NT2/D1 (cell line): Measurements from ENCODE around the gene ZNF550.
A peak's percentile ranks its signal among the peaks of the same experiment; 100 is the strongest.

Experiments used
- DNase-seq: peaks from one replicate; pipeline ENCODE4 v3.0.0-alpha.2; 2011; ENCODE audit warnings: low read depth, low spot score
- H3K27me3 ChIP-seq: 2 replicates; pipeline ENCODE4 v1.6.0; 2011; ENCODE audit warnings: mild to moderate bottlenecking; ENCODE audit not compliant: insufficient read length, insufficient read depth
- H3K36me3 ChIP-seq: 2 replicates; pipeline ENCODE4 v1.6.1; 2011; ENCODE audit warnings: mild to moderate bottlenecking, low read length, mixed read lengths; ENCODE audit not compliant: insufficient read depth, insufficient read length
- H3K4me1 ChIP-seq: 2 replicates; pipeline ENCODE4 v1.5.1; 2011; ENCODE audit not compliant: insufficient read depth, insufficient read length
- H3K4me3 ChIP-seq: 2 replicates; pipeline ENCODE4 v1.5.1; 2011; ENCODE audit warnings: low read depth; ENCODE audit not compliant: insufficient read length
- H3K9ac ChIP-seq: 2 replicates; pipeline ENCODE4 v1.6.0; 2011; ENCODE audit warnings: low read depth; ENCODE audit not compliant: insufficient read length
- H3K9me3 ChIP-seq: 2 replicates; pipeline ENCODE4 v1.5.1; 2011; ENCODE audit warnings: mild to moderate bottlenecking, low read length; ENCODE audit not compliant: insufficient read depth
- SUZ12 ChIP-seq: IDR thresholded peaks from 2 replicates; pipeline ENCODE4 v1.6.1; 2011; ENCODE audit not compliant: insufficient read length, insufficient read depth; ENCODE audit errors: extremely low read depth
- YY1 ChIP-seq: IDR thresholded peaks from 2 replicates; pipeline ENCODE4 v1.6.1; 2011; ENCODE audit not compliant: insufficient read length, insufficient read depth
- ZNF274 ChIP-seq: IDR thresholded peaks from 2 replicates; pipeline ENCODE4 v1.6.1; 2011; ENCODE audit warnings: mild to moderate bottlenecking, low read depth, low read length

ZNF550 gene

GRCh38 chr19:57560049-57560491 is 407 bp upstream of the ZNF550 start:
- Histone ChIP-seq H3K27me3 (no peaks in the 10 kb centered on the region), H3K4me3 (peak overlapping the region; percentile 95), H3K4me1 (no peaks in the 10 kb centered on the region), H3K9me3 (peaks cover 24% of the 10 kb centered on the region; the same call in 1 of the 2 replicates), H3K9ac (peak overlapping the region; percentile 95), H3K36me3 (peaks cover 20% of the 10 kb centered on the region)
- DNase-seq, result no peak
- no peak for TF ChIP-seq ZNF274
- TF ChIP-seq SUZ12, result no peak
- TF ChIP-seq YY1, result no peak

- Histone ChIP-seq H3K27me3 (no peaks in the 10 kb centered on the region), H3K4me1 (no peaks in the 10 kb centered on the region), H3K9ac (peak overlapping the region; percentile 95), H3K36me3 (peaks cover 31% of the 10 kb centered on the region), H3K4me3 (peak overlapping the region; percentile 95), H3K9me3 (peaks cover 14% of the 10 kb centered on the region; the same call in 1 of the 2 replicates)
- TF ChIP-seq SUZ12, result no peak
- no peak for DNase-seq
Measured at GRCh38 chr19:57559008-57559403, 657 bp downstream of the ZNF550 start.

GRCh38 chr19:57558525-57558924 is 1.1 kb downstream of the ZNF550 start:
- no peaks in the 10 kb centered on the region for H3K4me1 ChIP-seq
- H3K36me3 ChIP-seq, result peaks cover 36% of the 10 kb centered on the region
- H3K27me3 ChIP-seq, result no peaks in the 10 kb centered on the region
- peak overlapping the region; percentile 95 for H3K4me3 ChIP-seq
- H3K9me3 ChIP-seq, result peaks cover 9% of the 10 kb centered on the region; the same call in 1 of the 2 replicates
- DNase-seq, result no peak
- TF ChIP-seq SUZ12, result no peak
- no peak for TF ChIP-seq YY1
- TF ChIP-seq ZNF274, result no peak
- H3K9ac ChIP-seq, result peak overlapping the region; percentile 95

- no peak overlapping the region for H3K9ac ChIP-seq
Measured at GRCh38 chr19:57557659-57558058, 2.0 kb downstream of the ZNF550 start.

GRCh38 chr19:57552432-57552831 is 7.2 kb downstream of the ZNF550 start:
- H3K27me3 ChIP-seq, result no peaks in the 10 kb centered on the region
- DNase-seq, result no peak
- TF ChIP-seq ZNF274 (no peak), SUZ12 (no peak), YY1 (no peak)
- H3K9ac ChIP-seq, result no peak overlapping the region
- H3K4me1 ChIP-seq, result no peaks in the 10 kb centered on the region
- H3K4me3 ChIP-seq, result no peak overlapping the region
- H3K36me3 ChIP-seq, result peaks cover 84% of the 10 kb centered on the region
- peaks cover 15% of the 10 kb centered on the region; the same call in 1 of the 2 replicates for H3K9me3 ChIP-seq

More at GRCh38 chr19:57557659-57558058, 2.0 kb downstream of the ZNF550 start:
- Histone ChIP-seq H3K36me3 (peaks cover 44% of the 10 kb centered on the region), H3K4me3 (no peak overlapping the region), H3K27me3 (no peaks in the 10 kb centered on the region), H3K4me1 (no peaks in the 10 kb centered on the region), H3K9me3 (0 out of 2 replicates have a peak, but pooled peaks cover under 1% of the 10 kb centered on the region)
- TF ChIP-seq YY1, result no peak
- TF ChIP-seq SUZ12, result no peak
- TF ChIP-seq ZNF274, result no peak
- DNase-seq, result no peak

- no peaks in the 10 kb centered on the region for H3K27me3 ChIP-seq
- peaks cover 45% of the 10 kb centered on the region for H3K9me3 ChIP-seq
- no peak overlapping the region for H3K4me3 ChIP-seq
- H3K4me1 ChIP-seq, result no peaks in the 10 kb centered on the region
- no peak overlapping the region for H3K9ac ChIP-seq
- peaks cover 86% of the 10 kb centered on the region for H3K36me3 ChIP-seq
- no peak for TF ChIP-seq YY1
- TF ChIP-seq ZNF274, result no peak
- TF ChIP-seq SUZ12, result no peak
- DNase-seq, result no peak
Measured at GRCh38 chr19:57546513-57546912, 13.2 kb downstream of the ZNF550 start.

- peaks cover 61% of the 10 kb centered on the region for H3K9me3 ChIP-seq
- no peak overlapping the region for H3K4me3 ChIP-seq
- H3K4me1 ChIP-seq, result no peaks in the 10 kb centered on the region
- H3K36me3 ChIP-seq, result peaks cover 80% of the 10 kb centered on the region
- no peaks in the 10 kb centered on the region for H3K27me3 ChIP-seq
- TF ChIP-seq ZNF274 (0 out of 2 replicates have a peak, but pooled peaks have one; percentile 22), SUZ12 (no peak), YY1 (no peak)
- no peak for DNase-seq
- H3K9ac ChIP-seq, result no peak overlapping the region
Measured at GRCh38 chr19:57537953-57538547, 21.6 kb downstream of the ZNF550 start.
